H9 (cell line): ENCODE data around the gene KL. TPM values are rescaled to one million over a fixed set of nuclear protein-coding genes. Genes with fewer than 3 reads are reported as not detected.

Experiments
- DNase-seq: peaks from one replicate; pipeline ENCODE4 v3.0.0-alpha.2; 2017
- H2AFZ ChIP-seq: one replicate; pipeline ENCODE4 v1.6.1; 2013; ENCODE audit warnings: mild to moderate bottlenecking, low read length, control low read depth, moderate library complexity
- H2AK5ac ChIP-seq: 2 replicates; pipeline ENCODE4 v1.6.1; 2013; ENCODE audit warnings: low read length, control low read depth, mixed read lengths; ENCODE audit not compliant: insufficient read length
- H2BK120ac ChIP-seq: one replicate; pipeline ENCODE4 v1.6.1; 2013; ENCODE audit warnings: low read depth, mild to moderate bottlenecking, low read length, control low read depth, inconsistent platforms; ENCODE audit not compliant: poor library complexity, severe bottlenecking
- H2BK12ac ChIP-seq: 2 replicates; pipeline ENCODE4 v1.6.1; 2013; ENCODE audit warnings: low read length, control low read depth, mixed read lengths, low read depth; ENCODE audit not compliant: insufficient read length
- H2BK15ac ChIP-seq: 2 replicates; pipeline ENCODE4 v1.6.1; 2013; ENCODE audit warnings: low read depth, low read length, control low read depth
- H2BK20ac ChIP-seq: one replicate; pipeline ENCODE4 v1.6.1; 2013; ENCODE audit warnings: low read depth, mild to moderate bottlenecking, low read length, control low read depth, inconsistent platforms; ENCODE audit not compliant: poor library complexity, severe bottlenecking
- H2BK5ac ChIP-seq: 2 replicates; pipeline ENCODE4 v1.6.1; 2013; ENCODE audit warnings: low read length, control low read depth, mixed read lengths; ENCODE audit not compliant: insufficient read length
- H3K14ac ChIP-seq: 2 replicates; pipeline ENCODE4 v1.6.1; 2013; ENCODE audit warnings: low read length, control low read depth; ENCODE audit not compliant: insufficient read depth
- H3K18ac ChIP-seq: 2 replicates; pipeline ENCODE4 v1.6.1; 2013; ENCODE audit warnings: low read depth, mild to moderate bottlenecking, mixed read lengths, low read length, control low read depth; ENCODE audit not compliant: insufficient read length
- H3K23ac ChIP-seq: 2 replicates; pipeline ENCODE4 v1.6.1; 2013; ENCODE audit warnings: low read length, control low read depth, mixed read lengths, low read depth; ENCODE audit not compliant: insufficient read length
- H3K23me2 ChIP-seq: 2 replicates; pipeline ENCODE4 v1.6.1; 2013; ENCODE audit warnings: low read depth, mild to moderate bottlenecking, mixed read lengths, low read length, control low read depth; ENCODE audit not compliant: insufficient read length, poor library complexity, severe bottlenecking
- H3K27ac ChIP-seq: 2 replicates; pipeline ENCODE4 v1.5.1; 2013; ENCODE audit warnings: low read length, control low read depth, mixed read lengths, low read depth; ENCODE audit not compliant: insufficient read length
- H3K27me3 ChIP-seq: 2 replicates; pipeline ENCODE4 v1.6.1; 2013; ENCODE audit warnings: low read length, control low read depth, inconsistent platforms; ENCODE audit not compliant: insufficient read depth
- H3K4ac ChIP-seq: 2 replicates; pipeline ENCODE4 v1.6.1; 2013; ENCODE audit warnings: low read depth, mild to moderate bottlenecking, control low read depth, inconsistent platforms, low read length, moderate library complexity
- H3K4me1 ChIP-seq: 2 replicates; pipeline ENCODE4 v1.6.1; 2013; ENCODE audit warnings: low read length, control low read depth, inconsistent platforms; ENCODE audit not compliant: insufficient read depth
- H3K4me2 ChIP-seq: 2 replicates; pipeline ENCODE4 v1.6.1; 2013; ENCODE audit warnings: low read length, control low read depth, mixed read lengths; ENCODE audit not compliant: insufficient read length, insufficient read depth
- H3K56ac ChIP-seq: 2 replicates; pipeline ENCODE4 v1.6.1; 2013; ENCODE audit warnings: low read depth, mild to moderate bottlenecking, mixed read lengths, low read length, control low read depth; ENCODE audit not compliant: insufficient read length
- H3K79me1 ChIP-seq: 2 replicates; pipeline ENCODE4 v1.6.1; 2013; ENCODE audit warnings: low read depth, mild to moderate bottlenecking, moderate library complexity, low read length, control low read depth, inconsistent platforms; ENCODE audit not compliant: insufficient read depth, poor library complexity, severe bottlenecking
- H3K79me2 ChIP-seq: 2 replicates; pipeline ENCODE4 v1.6.1; 2013; ENCODE audit warnings: low read length, control low read depth, inconsistent platforms; ENCODE audit not compliant: insufficient read depth
- H3K9ac ChIP-seq: 2 replicates; pipeline ENCODE4 v1.6.1; 2013; ENCODE audit warnings: low read length, control low read depth, mixed read lengths; ENCODE audit not compliant: insufficient read length; ENCODE audit errors: extremely low read depth
- H3K9me3 ChIP-seq: one replicate; pipeline ENCODE4 v1.6.1; 2013; ENCODE audit warnings: low read depth, low read length, inconsistent platforms; ENCODE audit not compliant: control insufficient read depth
- H3T11ph ChIP-seq: one replicate; pipeline ENCODE4 v1.6.1; 2013; ENCODE audit warnings: mild to moderate bottlenecking, low read length, control low read depth, inconsistent platforms
- H4K20me1 ChIP-seq: one replicate; pipeline ENCODE4 v1.6.1; 2013; ENCODE audit not compliant: control insufficient read depth, insufficient read length, insufficient read depth
- H4K5ac ChIP-seq: 2 replicates; pipeline ENCODE4 v1.6.1; 2013; ENCODE audit warnings: low read depth, mild to moderate bottlenecking, mixed read lengths, low read length, control low read depth; ENCODE audit not compliant: insufficient read length
- H4K8ac ChIP-seq: replicated peaks from 2 replicates; pipeline ENCODE4 v1.6.1; 2013; ENCODE audit warnings: low read length, control low read depth, mixed read lengths, low read depth; ENCODE audit not compliant: insufficient read length
- H4K91ac ChIP-seq: 2 replicates; pipeline ENCODE4 v1.6.1; 2013; ENCODE audit warnings: low read depth, mild to moderate bottlenecking, moderate library complexity, mixed read lengths, low read length, control low read depth; ENCODE audit not compliant: insufficient read length
- H3K27ac Mint-ChIP-seq, 3 experiments: 2 replicates in 2 of 3; 3 replicates in 1 of 3; pipeline ENCODE4 v1.8.0; 2020 to 2021; ENCODE audit warnings: mixed read lengths in 3 of 3, mild to moderate bottlenecking in 1 of 3, moderate library complexity in 1 of 3
- H3K27me3 Mint-ChIP-seq: 2 replicates; pipeline ENCODE4 v1.8.0; 2021; ENCODE audit warnings: low read depth, mild to moderate bottlenecking, moderate library complexity, mixed read lengths
- H3K36me3 Mint-ChIP-seq, 3 experiments: 2 replicates in 2 of 3; 3 replicates in 1 of 3; pipeline ENCODE4 v1.8.0; 2020 to 2021; ENCODE audit warnings: low read depth in 3 of 3, mixed read lengths in 3 of 3; ENCODE audit not compliant: insufficient read depth in 1 of 3
- H3K4me1 Mint-ChIP-seq, 2 experiments: 2 replicates each; pipeline ENCODE4 v1.8.0; 2020; ENCODE audit warnings: mixed read lengths in 2 of 2
- H3K4me3 Mint-ChIP-seq, 2 experiments: 2 replicates in 1 of 2; 3 replicates in 1 of 2; pipeline ENCODE4 v1.8.0; 2020 to 2021; ENCODE audit warnings: mild to moderate bottlenecking in 2 of 2, mixed read lengths in 2 of 2, moderate library complexity in 1 of 2
- H3K9me3 Mint-ChIP-seq, 2 experiments: 2 replicates in 1 of 2; 3 replicates in 1 of 2; pipeline ENCODE4 v1.8.0; 2020; ENCODE audit warnings: mild to moderate bottlenecking in 2 of 2, mixed read lengths in 2 of 2, moderate library complexity in 1 of 2
- CTCF ChIP-seq: fragments of 200-600 bp; sonication (generic); conservative IDR thresholded peaks from 3 replicates; pipeline ENCODE4 v1.8.0; 2021; ENCODE audit warnings: antibody characterized with exemption, mild to moderate bottlenecking
- WGBS: extraction: QIAGEN DNeasy Blood & Tissue Kit; methylation state at CpG from one replicate; pipeline ENCODE4 v1.1.7; 2013; ENCODE audit warnings: missing lambda C conversion rate, low lambda C conversion rate, mixed read lengths; ENCODE audit not compliant: insufficient read length; ENCODE audit errors: extremely low coverage; 5-methylcytosine and 5-hydroxymethylcytosine counted together
- total RNA-seq: library from RNA; stranded (reverse); gene quantifications from 2 replicates; pipeline ENCODE4 v1.2.1, GENCODE V29; 2021

The KL gene
- total RNA-seq, 1 experiment from 2014 or later: not detected

GRCh38 chr13:33107361-33107760 lies 91.1 kb downstream of the KL start:
- Histone ChIP-seq H3K9me3 (no peaks in the 10 kb centered on the region), H3K23ac (no peak overlapping the region), H2BK15ac (no peak overlapping the region), H3K79me2 (no peaks in the 10 kb centered on the region), H4K20me1 (no peaks in the 10 kb centered on the region), H3K9ac (no peak overlapping the region), H3K23me2 (no peaks in the 10 kb centered on the region), H2BK5ac (no peak overlapping the region), H2AFZ (no peak overlapping the region), H2BK12ac (no peak overlapping the region), H3K56ac (no peak overlapping the region), H3K79me1 (no peaks in the 10 kb centered on the region), H3K14ac (no peak overlapping the region), H2BK120ac (no peak overlapping the region), H4K5ac (no peak overlapping the region), H4K91ac (no peak overlapping the region), H3K4ac (no peak overlapping the region), H2BK20ac (no peak overlapping the region), H3K4me1 (no peaks in the 10 kb centered on the region), H4K8ac (no peak overlapping the region), H3K4me2 (no peak overlapping the region), H3K27me3 (0 out of 2 replicates have a peak, but pooled peaks cover 2% of the 10 kb centered on the region), H3K27ac (no peak overlapping the region), H2AK5ac (no peak overlapping the region), H3K18ac (no peak overlapping the region), H3T11ph (no peak overlapping the region)
- Mint-ChIP-seq H3K4me1 (no peaks in the 10 kb centered on the region), H3K36me3 (peaks cover 0 to 7% (median 0%) of the 10 kb centered on the region in 3 experiments; a peak in 2 of 7 replicates), H3K27me3 (no peaks in the 10 kb centered on the region), H3K9me3 (no peaks in the 10 kb centered on the region), H3K4me3 (no peak overlapping the region), H3K27ac (peak overlapping the region in 1 of 3 experiments; percentile 9; a peak in 1 of 7 replicates)
- TF ChIP-seq CTCF: no peak
- DNase-seq: no peak
- WGBS: no CpG with 5 or more reads among the region's 2 CpGs
